Transverse colon (tissue), 4 donors: ENCODE data around the gene CDK8.

Source experiments
- POLR2A ChIP-seq: fragments of 450-650 bp; IDR thresholded peaks from one replicate; pipeline ENCODE4 v1.6.1; 2016; ENCODE audit warnings: antibody characterized with exemption, mild to moderate bottlenecking, moderate library complexity
- POLR2AphosphoS5 ChIP-seq, 3 donors: sonication (generic); formaldehyde crosslinking; IDR thresholded peaks; one replicate each; pipeline ENCODE4 v1.6.1; 2016; ENCODE audit warnings: antibody characterized with exemption in 3 of 3
- TF ChIP-seq, protein P1 (sequence below), 5 experiments: fragments of 200-600 bp in 3 of 5; fragments of 450-650 bp in 2 of 5; sonication (generic) in 3 of 5; IDR thresholded peaks; 1 replicate in 2 of 5; 2 replicates in 3 of 5; pipeline ENCODE4 v1.5.1; 2016 to 2017; ENCODE audit warnings: antibody characterized with exemption in 5 of 5, inconsistent platforms in 3 of 5, mild to moderate bottlenecking in 2 of 5, moderate library complexity in 1 of 5

DNA sequence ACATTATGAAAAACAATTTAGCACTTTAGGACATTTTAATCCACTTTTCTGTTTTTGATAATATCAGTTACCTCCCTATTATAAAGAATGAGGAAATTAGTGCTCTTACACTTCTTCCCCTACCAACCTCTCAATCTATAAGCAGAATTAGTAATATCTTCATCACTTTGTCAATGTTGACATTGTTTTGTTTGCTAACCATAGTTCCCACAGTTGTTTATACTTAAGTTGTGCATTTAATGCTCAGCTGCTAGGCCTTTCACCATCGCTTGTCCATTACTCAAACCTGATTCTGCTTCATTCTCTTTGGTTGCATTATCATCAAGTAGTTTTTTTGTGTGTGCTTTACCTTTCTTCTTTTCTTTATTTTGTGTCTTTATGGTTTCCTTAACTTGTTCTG lies 132.1 kb downstream of the CDK8 start:
- no peak for TF ChIP-seq POLR2AphosphoS5 (IDR thresholded peaks at IDR 0.05)
- TF ChIP-seq, protein P1, sequence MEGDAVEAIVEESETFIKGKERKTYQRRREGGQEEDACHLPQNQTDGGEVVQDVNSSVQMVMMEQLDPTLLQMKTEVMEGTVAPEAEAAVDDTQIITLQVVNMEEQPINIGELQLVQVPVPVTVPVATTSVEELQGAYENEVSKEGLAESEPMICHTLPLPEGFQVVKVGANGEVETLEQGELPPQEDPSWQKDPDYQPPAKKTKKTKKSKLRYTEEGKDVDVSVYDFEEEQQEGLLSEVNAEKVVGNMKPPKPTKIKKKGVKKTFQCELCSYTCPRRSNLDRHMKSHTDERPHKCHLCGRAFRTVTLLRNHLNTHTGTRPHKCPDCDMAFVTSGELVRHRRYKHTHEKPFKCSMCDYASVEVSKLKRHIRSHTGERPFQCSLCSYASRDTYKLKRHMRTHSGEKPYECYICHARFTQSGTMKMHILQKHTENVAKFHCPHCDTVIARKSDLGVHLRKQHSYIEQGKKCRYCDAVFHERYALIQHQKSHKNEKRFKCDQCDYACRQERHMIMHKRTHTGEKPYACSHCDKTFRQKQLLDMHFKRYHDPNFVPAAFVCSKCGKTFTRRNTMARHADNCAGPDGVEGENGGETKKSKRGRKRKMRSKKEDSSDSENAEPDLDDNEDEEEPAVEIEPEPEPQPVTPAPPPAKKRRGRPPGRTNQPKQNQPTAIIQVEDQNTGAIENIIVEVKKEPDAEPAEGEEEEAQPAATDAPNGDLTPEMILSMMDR (IDR thresholded peaks at IDR 0.05) = no peak
- TF ChIP-seq POLR2A = no peak
